Glomerular visceral epithelial cell (primary cell): ENCODE measurements around the gene RPL13.

Experiments used
- DNase-seq: peaks from one replicate; pipeline ENCODE4 v3.0.0-alpha.2; 2016; ENCODE audit errors: extremely low spot score

The RPL13 gene

DNA sequence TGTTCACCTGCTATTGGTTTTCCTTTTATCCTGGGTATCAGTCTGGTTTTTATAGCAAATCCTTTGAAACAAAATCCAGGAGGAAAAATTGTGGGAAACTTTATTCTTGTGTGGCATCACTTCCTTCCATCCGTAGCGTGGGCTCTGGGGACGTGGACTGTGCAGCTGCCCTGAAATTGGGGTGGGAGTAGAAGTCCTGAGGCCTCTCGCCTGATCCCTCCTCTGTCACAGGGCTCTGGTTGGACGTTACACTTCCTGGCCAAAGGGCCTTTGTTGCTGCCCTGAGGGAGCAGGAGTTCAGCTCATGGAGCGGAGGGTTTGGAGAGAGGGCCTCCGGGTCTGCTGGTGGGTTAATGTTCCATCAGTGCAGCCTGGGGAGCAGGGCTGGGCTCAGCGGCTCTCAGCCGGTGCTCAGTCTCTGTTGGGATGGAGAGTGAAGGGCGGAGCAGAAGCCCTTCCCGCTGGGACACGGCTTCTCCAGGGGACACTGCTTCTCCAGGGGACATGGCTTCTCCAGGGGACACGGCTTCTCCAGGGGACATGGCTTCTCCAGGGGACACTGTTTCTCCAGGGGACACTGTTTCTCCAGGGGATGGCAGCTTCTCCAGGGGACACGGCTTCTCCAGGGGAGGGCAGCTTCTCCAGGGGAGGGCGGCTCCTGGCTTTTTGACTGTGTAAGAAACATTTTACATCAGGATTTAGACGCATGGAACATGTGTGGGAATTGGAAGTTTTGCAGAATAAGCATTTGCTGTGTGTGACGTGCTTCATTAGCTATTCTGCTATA is 15.2 kb upstream of the RPL13 start:
- no peak for DNase-seq

- no peak for DNase-seq
These were observed 14.5 kb upstream of the RPL13 start for GRCh38 chr16:89545831-89546574.

DNA sequence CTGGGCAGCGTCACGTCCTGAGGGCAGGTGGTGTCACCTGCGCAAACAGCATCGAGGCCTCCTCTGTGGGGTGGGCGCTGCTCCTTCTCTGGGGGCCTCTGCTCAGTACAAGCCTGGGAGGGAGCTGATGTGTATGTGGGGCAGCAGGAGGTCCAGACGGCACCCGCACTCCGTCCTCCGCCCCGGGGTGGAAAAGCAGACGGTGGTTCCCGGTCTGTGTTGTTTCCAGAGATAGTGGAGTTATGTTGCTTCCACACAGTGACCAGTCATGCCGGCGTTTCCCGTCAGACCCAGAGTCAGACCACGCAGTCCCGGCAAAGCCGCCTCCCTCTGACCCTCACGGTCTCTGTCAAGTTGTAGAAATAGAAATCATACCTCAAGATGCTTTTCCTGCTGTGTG is 13.7 kb upstream of the RPL13 start:
- DNase-seq: no peak

GRCh38 chr16:89547291-89547690 is 13.2 kb upstream of the RPL13 start:
- DNase-seq: no peak

- no peak for DNase-seq
These were observed 12.6 kb upstream of the RPL13 start for GRCh38 chr16:89547860-89548259.

- no peak for DNase-seq
These were observed 12.0 kb upstream of the RPL13 start for GRCh38 chr16:89548344-89549006.

GRCh38 chr16:89549007-89549700 is 11.3 kb upstream of the RPL13 start:
- no peak for DNase-seq

DNA sequence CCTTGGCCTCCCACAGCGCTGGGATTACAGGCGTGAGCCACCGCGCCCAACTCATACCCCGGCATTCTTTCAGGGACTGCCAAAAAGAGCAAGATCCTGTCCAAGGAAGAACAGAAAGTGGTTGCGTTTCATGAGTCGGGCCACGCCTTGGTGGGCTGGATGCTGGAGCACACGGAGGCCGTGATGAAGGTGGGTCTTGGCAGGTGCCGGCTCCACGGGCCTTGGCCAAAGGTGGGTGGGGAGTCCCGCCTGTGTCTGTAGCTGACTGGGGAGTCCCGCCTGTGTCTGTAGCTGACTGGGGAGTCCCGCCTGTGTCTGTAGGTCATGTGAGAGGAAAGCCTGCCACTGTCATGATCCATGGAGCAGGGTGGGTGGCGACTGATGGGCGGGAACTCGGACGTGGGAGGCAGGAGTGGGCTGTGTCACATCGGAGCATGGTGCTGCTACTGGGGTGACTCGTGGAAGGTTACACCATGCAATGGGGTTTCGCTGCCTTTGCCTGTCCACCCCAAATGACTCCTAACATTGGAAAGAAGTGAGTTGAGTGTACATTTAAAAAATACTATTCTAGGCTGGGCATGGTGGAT is 10.0 kb upstream of the RPL13 start:
- DNase-seq: no peak

GRCh38 chr16:89552329-89552728 is 8.2 kb upstream of the RPL13 start:
- DNase-seq: no peak

GRCh38 chr16:89552913-89553312 is 7.6 kb upstream of the RPL13 start:
- DNase-seq: no peak

DNA sequence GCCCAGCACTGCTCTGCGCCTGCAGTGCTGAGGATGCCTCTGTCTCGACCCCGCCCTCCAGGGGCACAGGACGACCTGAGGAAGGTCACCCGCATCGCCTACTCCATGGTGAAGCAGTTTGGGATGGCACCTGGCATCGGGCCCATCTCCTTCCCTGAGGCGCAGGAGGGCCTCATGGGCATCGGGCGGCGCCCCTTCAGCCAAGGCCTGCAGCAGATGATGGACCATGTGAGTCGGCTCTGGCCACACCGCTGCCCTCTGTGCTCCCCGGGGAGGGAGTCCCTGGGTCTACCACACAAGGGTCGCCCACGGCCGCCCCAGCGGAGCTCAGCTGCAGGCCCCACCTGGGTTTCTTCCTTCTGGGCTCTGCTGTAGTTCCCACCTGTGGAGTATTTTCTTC is 6.7 kb upstream of the RPL13 start:
- DNase-seq: no peak

GRCh38 chr16:89554343-89554742 is 6.1 kb upstream of the RPL13 start:
- no peak for DNase-seq

DNA sequence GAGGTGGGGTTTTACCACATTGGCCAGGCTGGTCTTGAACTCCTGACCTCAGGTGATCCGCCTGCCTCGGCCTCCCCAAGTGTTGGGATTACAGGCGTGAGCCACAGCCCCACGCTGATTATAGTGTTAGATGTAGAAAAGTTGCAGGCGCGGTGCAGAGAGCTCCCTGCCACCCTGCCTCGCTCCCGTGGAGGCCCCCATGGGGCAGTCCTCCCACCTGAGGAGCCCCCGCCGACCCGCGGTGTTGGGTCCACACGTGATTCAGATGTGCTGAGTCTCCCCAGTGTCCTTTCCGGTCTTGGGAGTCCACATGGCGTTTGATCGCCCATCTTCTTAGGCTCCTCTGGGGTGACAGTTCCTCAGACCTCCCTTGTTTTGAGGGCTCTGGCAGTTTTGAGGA is 5.2 kb upstream of the RPL13 start:
- DNase-seq: no peak

GRCh38 chr16:89555780-89556179 is 4.7 kb upstream of the RPL13 start:
- DNase-seq: no peak

DNA sequence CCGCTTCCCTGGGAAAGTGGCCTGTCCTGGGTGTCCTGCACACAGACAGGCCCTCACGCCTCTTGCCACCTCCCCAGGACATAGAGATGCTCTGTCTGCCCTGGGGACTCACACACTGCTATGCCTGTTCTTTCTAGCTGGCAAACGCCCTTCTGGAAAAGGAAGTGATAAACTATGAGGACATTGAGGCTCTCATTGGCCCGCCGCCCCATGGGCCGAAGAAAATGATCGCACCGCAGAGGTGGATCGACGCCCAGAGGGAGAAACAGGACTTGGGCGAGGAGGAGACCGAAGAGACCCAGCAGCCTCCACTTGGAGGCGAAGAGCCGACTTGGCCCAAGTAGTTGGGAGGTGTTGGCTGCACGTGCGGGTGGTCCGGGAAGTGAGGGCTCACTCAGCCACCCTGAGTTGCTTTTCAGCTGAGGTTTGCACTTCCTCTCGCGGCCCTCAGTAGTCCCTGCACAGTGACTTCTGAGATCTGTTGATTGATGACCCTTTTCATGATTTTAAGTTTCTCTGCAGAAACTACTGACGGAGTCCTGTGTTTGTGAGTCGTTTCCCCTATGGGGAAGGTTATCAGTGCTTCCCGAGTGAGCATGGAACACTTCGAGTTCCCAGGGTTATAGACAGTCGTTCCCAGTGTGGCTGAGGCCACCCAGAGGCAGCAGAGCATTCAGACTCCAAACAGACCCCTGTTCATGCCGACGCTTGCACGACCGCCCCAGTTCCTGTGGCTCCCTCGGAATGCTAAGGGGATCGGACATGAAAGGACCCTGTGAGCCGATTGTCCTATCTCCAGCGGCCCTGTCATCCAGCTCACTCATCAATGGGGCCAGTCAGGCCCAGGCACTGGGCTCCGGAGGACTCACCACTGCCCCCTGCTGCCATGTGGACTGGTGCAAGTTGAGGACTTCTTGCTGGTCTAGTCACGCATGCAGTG is 3.5 kb upstream of the RPL13 start:
- DNase-seq: peak; percentile 46

DNA sequence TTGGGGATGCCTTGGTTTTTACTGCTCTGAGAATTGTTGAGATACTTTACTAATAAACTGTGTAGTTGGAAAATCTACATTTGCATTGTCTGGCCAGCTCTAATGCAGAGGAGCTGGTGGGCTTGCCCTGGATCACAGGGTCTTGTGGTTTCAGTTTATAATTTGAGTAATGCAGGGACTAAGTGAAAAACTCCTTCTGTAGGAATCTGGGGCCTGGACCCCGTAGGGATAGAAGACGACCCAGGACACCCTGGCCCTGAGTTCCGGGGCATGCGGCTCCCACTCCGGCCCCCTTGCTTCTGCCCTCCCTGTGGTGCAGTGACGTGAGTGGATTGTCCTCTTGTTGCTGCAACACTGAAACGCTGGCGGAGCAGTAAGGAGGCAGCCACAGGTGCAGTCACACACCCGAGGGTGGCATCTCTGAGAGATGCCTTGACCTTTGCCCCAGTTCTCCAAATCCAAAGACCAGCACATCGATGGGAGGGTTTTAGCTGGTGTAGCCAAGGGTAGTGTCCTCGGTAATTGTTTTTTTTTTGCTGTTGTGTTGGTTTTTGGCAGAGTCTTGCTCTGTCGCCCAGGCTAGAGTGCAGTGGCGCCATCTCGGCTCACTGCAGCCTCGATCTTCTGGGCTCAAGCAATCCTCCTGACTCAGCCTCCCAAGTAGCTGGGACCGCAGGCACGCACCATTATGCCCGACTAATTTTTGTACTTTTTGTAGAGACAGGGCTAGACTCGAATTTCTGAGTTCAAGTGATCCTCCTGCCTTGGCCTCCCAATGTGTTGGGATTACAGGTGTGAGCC is 2.6 kb upstream of the RPL13 start:
- DNase-seq: no peak

DNA sequence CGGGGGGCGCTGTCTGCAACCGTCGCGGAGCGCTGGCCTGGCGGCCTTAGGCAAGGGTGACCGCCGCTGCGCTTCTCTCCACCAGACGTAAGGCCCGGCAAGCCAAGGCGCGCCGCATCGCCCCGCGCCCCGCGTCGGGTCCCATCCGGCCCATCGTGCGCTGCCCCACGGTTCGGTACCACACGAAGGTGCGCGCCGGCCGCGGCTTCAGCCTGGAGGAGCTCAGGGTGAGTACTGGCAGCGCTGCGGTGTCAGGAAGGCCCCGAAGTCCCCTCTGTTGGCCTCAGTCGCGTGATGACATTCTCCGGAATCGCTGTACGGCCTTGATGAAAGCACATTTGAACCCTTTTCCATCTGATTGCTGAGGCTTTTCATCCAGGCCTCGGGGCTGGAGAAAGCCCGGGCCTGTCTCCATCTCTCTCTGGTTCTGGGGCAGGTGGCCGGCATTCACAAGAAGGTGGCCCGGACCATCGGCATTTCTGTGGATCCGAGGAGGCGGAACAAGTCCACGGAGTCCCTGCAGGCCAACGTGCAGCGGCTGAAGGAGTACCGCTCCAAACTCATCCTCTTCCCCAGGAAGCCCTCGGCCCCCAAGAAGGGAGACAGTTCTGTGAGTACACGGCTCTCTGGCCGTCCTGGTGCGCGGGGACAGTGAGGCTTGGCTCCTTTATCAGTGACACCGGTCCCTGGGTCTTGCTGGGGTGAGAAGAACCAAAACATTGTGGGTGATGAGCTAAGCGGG is 831 bp downstream of the RPL13 start:
- no peak for DNase-seq

DNA sequence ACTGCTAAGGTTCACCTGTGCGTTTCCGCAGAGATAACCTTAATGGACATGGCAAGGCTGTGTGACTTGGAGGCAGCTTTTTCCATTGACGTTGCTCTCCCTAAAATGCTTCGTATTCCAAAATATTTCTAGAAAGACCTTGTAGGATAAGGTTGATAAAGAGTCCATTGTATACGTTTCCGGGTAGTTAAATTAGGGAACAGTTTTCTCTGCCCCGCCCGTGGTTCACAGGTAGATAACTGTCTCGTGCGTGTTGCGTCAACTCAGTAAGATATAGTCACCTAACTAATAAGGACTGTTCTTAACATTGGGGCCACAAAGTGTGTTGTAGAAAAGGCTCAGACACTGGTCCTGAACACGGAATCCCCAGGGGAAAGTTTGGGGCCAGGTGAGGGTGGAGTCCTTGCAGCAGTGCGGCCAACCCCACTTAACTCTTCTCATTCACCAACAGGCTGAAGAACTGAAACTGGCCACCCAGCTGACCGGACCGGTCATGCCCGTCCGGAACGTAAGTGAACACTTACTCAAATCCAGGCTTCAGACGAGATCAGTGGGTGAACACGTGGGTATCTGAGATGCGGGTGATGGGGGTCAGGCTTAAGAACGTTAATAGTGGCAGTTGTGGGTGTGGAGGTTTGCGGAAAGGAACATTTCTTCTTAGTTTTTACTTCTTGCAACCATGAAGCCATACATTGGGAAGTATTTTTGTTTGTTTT is 1.6 kb downstream of the RPL13 start:
- no peak for DNase-seq

- no peak for DNase-seq
These were observed 2.5 kb downstream of the RPL13 start for GRCh38 chr16:89562939-89563338.
